Mesenchymal stem cell (in vitro differentiated cells and primary cell): ENCODE measurements around the gene CUX1.

Source experiments
- DNase-seq: peaks from one replicate; pipeline ENCODE4 v3.0.0-alpha.2; 2013
- H2AFZ ChIP-seq: one replicate; pipeline ENCODE4 v1.6.1; 2013; ENCODE audit warnings: low read depth, mild to moderate bottlenecking, control low read depth, inconsistent platforms, low read length, moderate library complexity
- H2AK5ac ChIP-seq: 2 replicates; pipeline ENCODE4 v1.6.1; 2013; ENCODE audit warnings: low read length, moderate library complexity, mild to moderate bottlenecking, inconsistent platforms; ENCODE audit not compliant: severe bottlenecking
- H2BK120ac ChIP-seq: one replicate; pipeline ENCODE4 v1.6.1; 2013; ENCODE audit warnings: low read depth, mild to moderate bottlenecking, inconsistent platforms, low read length, moderate library complexity
- H2BK12ac ChIP-seq, 2 experiments: one replicate each; pipeline ENCODE4 v1.6.1; 2013; ENCODE audit warnings: inconsistent platforms in 2 of 2, low read length in 2 of 2, mild to moderate bottlenecking in 2 of 2, moderate library complexity in 2 of 2, control low read depth in 1 of 2
- H2BK15ac ChIP-seq: one replicate; pipeline ENCODE4 v1.6.1; 2013; ENCODE audit warnings: mild to moderate bottlenecking, low read depth, inconsistent platforms; ENCODE audit not compliant: poor library complexity, severe bottlenecking
- H2BK5ac ChIP-seq: 2 replicates; pipeline ENCODE4 v1.6.1; 2013; ENCODE audit warnings: low read depth, mild to moderate bottlenecking, low read length, control low read depth, inconsistent platforms; ENCODE audit not compliant: poor library complexity, severe bottlenecking
- H3K14ac ChIP-seq, 2 experiments: one replicate each; pipeline ENCODE4 v1.6.1; 2013; ENCODE audit warnings: inconsistent platforms in 2 of 2, low read length in 2 of 2, control low read depth in 1 of 2, mild to moderate bottlenecking in 1 of 2, moderate library complexity in 1 of 2
- H3K18ac ChIP-seq, 2 experiments: one replicate each; pipeline ENCODE4 v1.6.1; 2013; ENCODE audit warnings: inconsistent platforms in 2 of 2, low read length in 2 of 2, control low read depth in 1 of 2, low read depth in 1 of 2, mild to moderate bottlenecking in 1 of 2
- H3K23ac ChIP-seq, 2 experiments: one replicate each; pipeline ENCODE4 v1.6.1; 2013; ENCODE audit warnings: inconsistent platforms in 2 of 2, low read length in 2 of 2, mild to moderate bottlenecking in 2 of 2, moderate library complexity in 2 of 2, control low read depth in 1 of 2
- H3K27ac ChIP-seq: 2 replicates; pipeline ENCODE4 v1.5.1; 2013; ENCODE audit warnings: mild to moderate bottlenecking, moderate library complexity, low read length, control low read depth, inconsistent platforms; ENCODE audit not compliant: poor library complexity, severe bottlenecking
- H3K27me3 ChIP-seq, 2 experiments: 2 replicates each; pipeline versions ENCODE4 v1.6.1 to v1.7.0; 2013; ENCODE audit warnings: low read length in 2 of 2, mild to moderate bottlenecking in 2 of 2, moderate library complexity in 2 of 2, control low read depth in 1 of 2, inconsistent platforms in 1 of 2; ENCODE audit not compliant: control insufficient read depth in 1 of 2, insufficient read depth in 1 of 2
- H3K36me3 ChIP-seq, 2 experiments: 2 replicates each; pipeline versions ENCODE4 v1.6.1 to v1.7.0; 2013; ENCODE audit warnings: low read length in 2 of 2, control low read depth in 1 of 2, inconsistent platforms in 1 of 2, low read depth in 1 of 2, mild to moderate bottlenecking in 1 of 2; ENCODE audit not compliant: insufficient read depth in 2 of 2, control insufficient read depth in 1 of 2
- H3K4ac ChIP-seq, 2 experiments: one replicate each; pipeline ENCODE4 v1.6.1; 2013; ENCODE audit warnings: inconsistent platforms in 2 of 2, low read length in 2 of 2, mild to moderate bottlenecking in 2 of 2, moderate library complexity in 2 of 2, control low read depth in 1 of 2, low read depth in 1 of 2
- H3K4me1 ChIP-seq: 2 replicates; pipeline ENCODE4 v1.6.1; 2013; ENCODE audit warnings: low read depth, low read length, control low read depth; ENCODE audit not compliant: control insufficient read depth, insufficient read depth
- H3K4me2 ChIP-seq: 2 replicates; pipeline ENCODE4 v1.6.1; 2013; ENCODE audit warnings: low read length, mild to moderate bottlenecking, inconsistent platforms; ENCODE audit not compliant: poor library complexity, severe bottlenecking
- H3K4me3 ChIP-seq, 2 experiments: 2 replicates each; pipeline versions ENCODE4 v1.5.1 to v1.7.0; 2013; ENCODE audit warnings: low read length in 2 of 2, mild to moderate bottlenecking in 2 of 2, control low read depth in 1 of 2, low read depth in 1 of 2; ENCODE audit not compliant: insufficient read depth in 1 of 2
- H3K79me1 ChIP-seq: replicated peaks from 2 replicates; pipeline ENCODE4 v1.6.1; 2013; ENCODE audit warnings: mild to moderate bottlenecking, control low read depth, low read length, inconsistent platforms; ENCODE audit not compliant: poor library complexity, severe bottlenecking
- H3K9ac ChIP-seq: 2 replicates; pipeline ENCODE4 v1.7.0; 2013; ENCODE audit warnings: mild to moderate bottlenecking, low read length, moderate library complexity
- H3K9me3 ChIP-seq: 2 replicates; pipeline ENCODE4 v1.7.0; 2013; ENCODE audit warnings: mild to moderate bottlenecking, low read length; ENCODE audit not compliant: control insufficient read depth
- H4K8ac ChIP-seq: one replicate; pipeline ENCODE4 v1.6.1; 2013; ENCODE audit warnings: inconsistent platforms, mild to moderate bottlenecking, low read length, moderate library complexity
- H4K91ac ChIP-seq: one replicate; pipeline ENCODE4 v1.6.1; 2013; ENCODE audit warnings: mild to moderate bottlenecking, low read length, inconsistent platforms
- WGBS: methylation state at CpG from one replicate; pipeline ENCODE4 v1.1.7; 2013; ENCODE audit warnings: mixed read lengths; 5-methylcytosine and 5-hydroxymethylcytosine counted together

Gene CUX1

GRCh38 chr7:102128303-102128702 is 310.9 kb downstream of the CUX1 start:
- Histone ChIP-seq H3K9me3 (no peaks in the 10 kb centered on the region), H2BK12ac (no peak overlapping the region), H2BK15ac (no peak overlapping the region), H3K4me3 (no peak overlapping the region), H3K23ac (no peak overlapping the region), H3K14ac (no peak overlapping the region), H3K4me1 (peaks cover 16% of the 10 kb centered on the region), H2AK5ac (peak overlapping the region; percentile 38), H3K9ac (no peak overlapping the region), H2BK120ac (no peak overlapping the region), H2AFZ (no peak overlapping the region), H4K8ac (no peak overlapping the region), H3K27me3 (no peaks in the 10 kb centered on the region), H3K4me2 (no peak overlapping the region), H2BK5ac (no peak overlapping the region), H3K18ac (no peak overlapping the region), H3K4ac (no peak overlapping the region), H3K36me3 (peaks cover 0 to 6% of the 10 kb centered on the region in 2 experiments), H3K27ac (no peak overlapping the region), H3K79me1 (peaks cover 4% of the 10 kb centered on the region), H4K91ac (no peak overlapping the region)
- 97% methylated on average over 8 of the region's 11 CpGs for WGBS
- no peak for DNase-seq

- Histone ChIP-seq H2BK5ac (peak overlapping the region; percentile 75), H3K23ac (no peak overlapping the region), H3K4me3 (no peak overlapping the region), H3K9me3 (no peaks in the 10 kb centered on the region), H2BK120ac (no peak overlapping the region), H3K18ac (no peak overlapping the region), H3K14ac (no peak overlapping the region), H3K4ac (no peak overlapping the region), H3K4me2 (peak overlapping the region; percentile 58), H3K9ac (no peak overlapping the region), H3K4me1 (peaks cover 16% of the 10 kb centered on the region), H4K8ac (no peak overlapping the region), H3K27me3 (no peaks in the 10 kb centered on the region), H2BK15ac (no peak overlapping the region), H2AK5ac (peak overlapping the region; percentile 84), H2BK12ac (no peak overlapping the region), H3K27ac (peak overlapping the region; percentile 81), H3K79me1 (peaks cover 5% of the 10 kb centered on the region), H2AFZ (no peak overlapping the region), H3K36me3 (peaks cover 0 to 6% of the 10 kb centered on the region in 2 experiments), H4K91ac (no peak overlapping the region)
- no peak for DNase-seq
- WGBS, result 97% methylated on average over 15 of the region's 15 CpGs
These were observed 312.4 kb downstream of the CUX1 start for GRCh38 chr7:102129636-102130370.

GRCh38 chr7:102132209-102132752 is 314.9 kb downstream of the CUX1 start:
- H2BK120ac ChIP-seq, result no peak overlapping the region
- H2BK15ac ChIP-seq, result no peak overlapping the region
- H3K4me1 ChIP-seq, result peaks cover 10% of the 10 kb centered on the region
- H3K79me1 ChIP-seq, result peaks cover 8% of the 10 kb centered on the region
- no peak overlapping the region for H2BK12ac ChIP-seq
- H3K36me3 ChIP-seq, result peaks cover 2 to 6% of the 10 kb centered on the region in 2 experiments
- H3K9me3 ChIP-seq, result no peaks in the 10 kb centered on the region
- H3K27ac ChIP-seq, result no peak overlapping the region
- no peak overlapping the region for H3K4me3 ChIP-seq
- H3K18ac ChIP-seq, result no peak overlapping the region
- no peaks in the 10 kb centered on the region for H3K27me3 ChIP-seq
- H4K91ac ChIP-seq, result no peak overlapping the region
- WGBS, result 92% methylated on average over 10 of the region's 18 CpGs
- H3K9ac ChIP-seq, result no peak overlapping the region
- H2BK5ac ChIP-seq, result no peak overlapping the region
- no peak overlapping the region for H4K8ac ChIP-seq
- no peak overlapping the region for H3K14ac ChIP-seq
- H3K4me2 ChIP-seq, result no peak overlapping the region
- H2AK5ac ChIP-seq, result no peak overlapping the region
- no peak overlapping the region for H3K23ac ChIP-seq
- H2AFZ ChIP-seq, result no peak overlapping the region
- no peak for DNase-seq
- H3K4ac ChIP-seq, result no peak overlapping the region

GRCh38 chr7:102138676-102139075 is 321.2 kb downstream of the CUX1 start:
- Histone ChIP-seq H3K4ac (no peak overlapping the region), H3K9me3 (no peaks in the 10 kb centered on the region), H3K4me2 (no peak overlapping the region), H2BK12ac (no peak overlapping the region), H3K9ac (no peak overlapping the region), H4K8ac (no peak overlapping the region), H2BK15ac (no peak overlapping the region), H3K14ac (no peak overlapping the region), H3K4me3 (no peak overlapping the region), H2AFZ (no peak overlapping the region), H3K36me3 (peaks cover 4 to 6% of the 10 kb centered on the region in 2 experiments), H3K27ac (no peak overlapping the region), H3K27me3 (no peaks in the 10 kb centered on the region), H2BK5ac (no peak overlapping the region), H4K91ac (no peak overlapping the region), H3K23ac (no peak overlapping the region), H3K79me1 (peaks cover 10% of the 10 kb centered on the region), H3K4me1 (peaks cover 4% of the 10 kb centered on the region), H2BK120ac (no peak overlapping the region), H3K18ac (no peak overlapping the region), H2AK5ac (no peak overlapping the region)
- no peak for DNase-seq
- 97% methylated on average over 6 of the region's 6 CpGs for WGBS
